Glomerular endothelial cell (primary cell): Measurements from ENCODE around the gene MSMB. TPM values are rescaled to one million over a fixed set of nuclear protein-coding genes. Genes with fewer than 3 reads are reported as not detected.

Experiments used
- total RNA-seq: library from RNA; depleted of rRNA; stranded (reverse); fragments of >200 nt; gene quantifications from 2 replicates; pipeline ENCODE4 v1.2.3, GENCODE V29; 2015

MSMB gene
- total RNA-seq, 1 donor from 2014 or later, result not detected

Other genes with a start within 250 kb of the MSMB start
- 7.7 and 11.1 TPM in 2 replicates for gene AGAP4, start 198.8 kb downstream of the MSMB start, total RNA-seq
- 77.6 and 94.6 TPM in 2 replicates for gene TIMM23, start 73.8 kb downstream of the MSMB start, total RNA-seq
- gene NCOA4, start 15.6 kb downstream of the MSMB start, total RNA-seq, result 142 and 174 TPM in 2 replicates
- gene ANTXRL, start 240.7 kb upstream of the MSMB start, total RNA-seq, result not detected in 2 replicates